Keratinocyte (primary cell): Measurements from ENCODE around the gene HNRNPU.

Source experiments
- CTCF ChIP-seq, 3 experiments: IDR thresholded peaks in 1 of 3; conservative IDR thresholded peaks in 1 of 3; optimal IDR thresholded peaks in 1 of 3; 2 replicates in 2 of 3; 3 replicates in 1 of 3; pipeline versions ENCODE3 to v1.5.1; 2011; ENCODE audit warnings: low read length in 3 of 3, mild to moderate bottlenecking in 3 of 3, moderate library complexity in 2 of 3, control low read depth in 1 of 3, inconsistent platforms in 1 of 3; ENCODE audit not compliant: insufficient read depth in 2 of 3; ENCODE audit errors: extremely low read depth in 1 of 3
- EZH2 ChIP-seq: IDR thresholded peaks from one replicate; pipeline ENCODE4 v1.6.1; 2012; ENCODE audit warnings: inconsistent platforms, mild to moderate bottlenecking, low read length, moderate library complexity

- TF ChIP-seq CTCF (optimal IDR thresholded peaks at IDR 0.05 in 1 of 3, IDR thresholded peaks at IDR 0.05 in 1 of 3, conservative IDR thresholded peaks at IDR 0.05 in 1 of 3; ENCODE audit: extremely low read depth in 1 of 3, insufficient read depth in 2 of 3, low read length in 3 of 3), result no peak
- no peak for TF ChIP-seq EZH2
Measured at GRCh38 chr1:244850896-244851295, 13.4 kb downstream of the HNRNPU start.
